Fibroblast of lung (primary cell): Measurements from ENCODE around the gene WDR43. TPM values are rescaled to one million over a fixed set of nuclear protein-coding genes. Genes with fewer than 3 reads are reported as not detected.

Experiments used
- DNase-seq, 2 donors: peaks; one replicate each; pipeline versions ENCODE4 v3.0.0 to v3.0.0-alpha.2; 2010; ENCODE audit warnings: low read depth in 2 of 2
- H2AFZ ChIP-seq: 2 replicates; pipeline ENCODE4 v1.5.1; 2012; ENCODE audit warnings: low read length, control low read depth, inconsistent platforms
- H3K27ac ChIP-seq: 2 replicates; pipeline ENCODE4 v1.5.1; 2011; ENCODE audit warnings: low read length, control low read depth; ENCODE audit not compliant: insufficient read depth
- H3K27me3 ChIP-seq: 2 replicates; pipeline ENCODE4 v1.5.1; 2011; ENCODE audit warnings: mild to moderate bottlenecking, low read length; ENCODE audit not compliant: control insufficient read depth, insufficient read depth
- H3K36me3 ChIP-seq: 2 replicates; pipeline ENCODE4 v1.5.1; 2011; ENCODE audit warnings: low read length; ENCODE audit not compliant: control insufficient read depth, insufficient read depth
- H3K4me1 ChIP-seq: 2 replicates; pipeline ENCODE4 v1.5.1; 2011; ENCODE audit warnings: low read length; ENCODE audit not compliant: control insufficient read depth, insufficient read depth; ENCODE audit errors: extremely low read depth
- H3K4me2 ChIP-seq: 2 replicates; pipeline ENCODE4 v1.5.1; 2011; ENCODE audit warnings: low read length, control low read depth; ENCODE audit not compliant: insufficient read depth; ENCODE audit errors: extremely low read depth
- H3K4me3 ChIP-seq, 4 experiments: fragments of 200-600 bp in 1 of 4; sonication (generic) in 1 of 4; replicated peaks in 1 of 4; 2 replicates each; pipeline ENCODE4 v1.5.1; 2011 to 2016; ENCODE audit warnings: low read length in 4 of 4, low read depth in 3 of 4, mild to moderate bottlenecking in 3 of 4, control low read depth in 2 of 4, inconsistent platforms in 1 of 4, mixed read lengths in 1 of 4; ENCODE audit not compliant: insufficient read depth in 1 of 4; ENCODE audit errors: control extremely low read depth in 1 of 4
- H3K79me2 ChIP-seq: 2 replicates; pipeline ENCODE4 v1.5.1; 2012; ENCODE audit warnings: mild to moderate bottlenecking, low read length, inconsistent platforms; ENCODE audit not compliant: control insufficient read depth, insufficient read depth
- H3K9ac ChIP-seq: 2 replicates; pipeline ENCODE4 v1.5.1; 2011; ENCODE audit warnings: mild to moderate bottlenecking, low read length, control low read depth; ENCODE audit not compliant: insufficient read depth
- H3K9me3 ChIP-seq: 2 replicates; pipeline ENCODE4 v1.5.1; 2012; ENCODE audit warnings: low read depth, low read length; ENCODE audit not compliant: control insufficient read depth, insufficient read depth
- H4K20me1 ChIP-seq: 2 replicates; pipeline ENCODE4 v1.5.1; 2011; ENCODE audit warnings: low read length; ENCODE audit not compliant: control insufficient read depth, insufficient read depth; ENCODE audit errors: extremely low read depth
- CTCF ChIP-seq, 2 donors: IDR thresholded peaks in 1 of 2; conservative IDR thresholded peaks in 1 of 2; 1 replicate in 1 of 2; 2 replicates in 1 of 2; pipeline ENCODE4 v1.5.1; 2011 to 2012; ENCODE audit warnings: low read length in 2 of 2, control low read depth in 1 of 2, inconsistent platforms in 1 of 2, low read depth in 1 of 2, mild to moderate bottlenecking in 1 of 2
- EZH2 ChIP-seq: IDR thresholded peaks from 2 replicates; pipeline ENCODE4 v1.5.1; 2012; ENCODE audit warnings: low read length, control low read depth, mild to moderate bottlenecking; ENCODE audit errors: missing control alignments
- polyA plus RNA-seq, 2 donors: library from polyadenylated mRNA; depleted of rRNA in 1 of 2; stranded (reverse) in 1 of 2; unstranded in 1 of 2; fragments of >200 nt; gene quantifications; 2 replicates each; pipeline ENCODE4 v1.2.1, GENCODE V29; 2011 to 2012; ENCODE audit warnings: missing spikeins in 1 of 2
- total RNA-seq: library from RNA; depleted of rRNA; stranded (reverse); fragments of >200 nt; gene quantifications from 2 replicates; pipeline ENCODE4 v1.2.1, GENCODE V29; 2014

The WDR43 gene
- total and polyA plus RNA-seq, 2 donors (not counting 1 experiment from before 2014, with no cell fraction given) = 71.5 to 74.7 TPM

GRCh38 chr2:28962505-28962904 is 68.0 kb downstream of the WDR43 start:
- no peaks in the 10 kb centered on the region for H3K79me2 ChIP-seq
- H3K27ac ChIP-seq = no peak overlapping the region
- no peaks in the 10 kb centered on the region for H3K36me3 ChIP-seq
- H3K4me3 ChIP-seq = no peak overlapping the region
- no peak overlapping the region for H3K9ac ChIP-seq
- H4K20me1 ChIP-seq = no peaks in the 10 kb centered on the region
- no peak overlapping the region for H3K4me2 ChIP-seq
- no peaks in the 10 kb centered on the region for H3K9me3 ChIP-seq
- H2AFZ ChIP-seq = no peak overlapping the region
- H3K27me3 ChIP-seq = no peaks in the 10 kb centered on the region
- H3K4me1 ChIP-seq = no peaks in the 10 kb centered on the region
- TF ChIP-seq CTCF (conservative IDR thresholded peaks at IDR 0.05 in 1 of 2, IDR thresholded peaks at IDR 0.05 in 1 of 2; ENCODE audit: low read depth in 1 of 2, low read length in 2 of 2) (no peak), EZH2 (no peak)
- DNase-seq = no peak

- H3K27me3 ChIP-seq = no peaks in the 10 kb centered on the region
- H3K4me1 ChIP-seq = no peaks in the 10 kb centered on the region
- DNase-seq = no peak
- H2AFZ ChIP-seq = no peak overlapping the region
- H3K4me3 ChIP-seq = no peak overlapping the region
- H3K9me3 ChIP-seq = no peaks in the 10 kb centered on the region
- no peak overlapping the region for H3K9ac ChIP-seq
- no peak overlapping the region for H3K27ac ChIP-seq
- H4K20me1 ChIP-seq = no peaks in the 10 kb centered on the region
- no peaks in the 10 kb centered on the region for H3K79me2 ChIP-seq
- H3K36me3 ChIP-seq = no peaks in the 10 kb centered on the region
- no peak overlapping the region for H3K4me2 ChIP-seq
- TF ChIP-seq CTCF (conservative IDR thresholded peaks at IDR 0.05 in 1 of 2, IDR thresholded peaks at IDR 0.05 in 1 of 2; ENCODE audit: low read depth in 1 of 2, low read length in 2 of 2) = no peak
- TF ChIP-seq EZH2 = no peak
Measured at GRCh38 chr2:28970464-28971160, 76.1 kb downstream of the WDR43 start.

- no peaks in the 10 kb centered on the region for H3K4me1 ChIP-seq
- no peak for DNase-seq
- no peaks in the 10 kb centered on the region for H3K79me2 ChIP-seq
Measured at GRCh38 chr2:28972778-28973335, 78.4 kb downstream of the WDR43 start.

More at GRCh38 chr2:28972778-28973335, 78.4 kb downstream of the WDR43 start:
- Histone ChIP-seq H2AFZ (no peak overlapping the region), H4K20me1 (no peaks in the 10 kb centered on the region), H3K27me3 (no peaks in the 10 kb centered on the region), H3K4me2 (no peak overlapping the region), H3K36me3 (no peaks in the 10 kb centered on the region), H3K27ac (no peak overlapping the region), H3K9me3 (no peaks in the 10 kb centered on the region), H3K4me3 (no peak overlapping the region), H3K9ac (no peak overlapping the region)
- no peak for TF ChIP-seq CTCF (conservative IDR thresholded peaks at IDR 0.05 in 1 of 2, IDR thresholded peaks at IDR 0.05 in 1 of 2; ENCODE audit: low read depth in 1 of 2, low read length in 2 of 2)
- no peak for TF ChIP-seq EZH2
